Neural cell (in vitro differentiated cells): Measurements from ENCODE around the gene ZNF750. TPM values are rescaled to one million over a fixed set of nuclear protein-coding genes. Genes with fewer than 3 reads are reported as not detected.

Experiments used
- H2AFZ ChIP-seq: fragments of 200-600, 300-800 bp; sonication (generic), shearing (Covaris generic); 2 replicates; pipeline ENCODE4 v1.6.0; 2014; ENCODE audit warnings: low read depth, mild to moderate bottlenecking, antibody characterized with exemption, low read length, moderate library complexity
- H3F3A ChIP-seq: fragments of 200-600 bp; shearing (Covaris generic); 2 replicates; pipeline ENCODE4 v1.6.1; 2016; ENCODE audit warnings: mild to moderate bottlenecking, moderate library complexity, mixed read lengths, antibody characterized with exemption, low read length; ENCODE audit not compliant: insufficient read depth, poor library complexity, severe bottlenecking
- H3K27ac ChIP-seq: fragments of 200-600, 300-800 bp; sonication (generic), shearing (Covaris generic); 2 replicates; pipeline ENCODE4 v1.5.1; 2014; ENCODE audit warnings: mild to moderate bottlenecking, low read length, moderate library complexity
- H3K27me3 ChIP-seq: fragments of 300-800, 200-600 bp; sonication (generic), shearing (Covaris generic); 2 replicates; pipeline ENCODE4 v1.6.0; 2014; ENCODE audit warnings: mild to moderate bottlenecking, low read depth, low read length, moderate library complexity; ENCODE audit not compliant: insufficient read depth
- H3K36me3 ChIP-seq: fragments of 300-800, 200-600 bp; sonication (generic), shearing (Covaris generic); 2 replicates; pipeline ENCODE4 v1.5.1; 2014; ENCODE audit warnings: mild to moderate bottlenecking, antibody characterized with exemption, low read length, moderate library complexity; ENCODE audit not compliant: insufficient read depth
- H3K4me2 ChIP-seq: fragments of 300-800, 200-600 bp; sonication (generic), shearing (Covaris generic); 2 replicates; pipeline ENCODE4 v1.6.0; 2014; ENCODE audit warnings: mild to moderate bottlenecking, low read length
- H3K4me3 ChIP-seq: fragments of 300-800, 200-600 bp; sonication (generic), shearing (Covaris generic); 2 replicates; pipeline ENCODE4 v1.5.1; 2014; ENCODE audit warnings: mild to moderate bottlenecking, low read length, moderate library complexity
- H3K79me2 ChIP-seq: fragments of 200-600 bp; shearing (Covaris generic); replicated peaks from 2 replicates; pipeline ENCODE4 v1.6.0; 2014; ENCODE audit warnings: mild to moderate bottlenecking, low read length, moderate library complexity; ENCODE audit not compliant: insufficient read depth
- H3K9ac ChIP-seq: fragments of 300-800, 200-600 bp; sonication (generic), shearing (Covaris generic); 2 replicates; pipeline ENCODE4 v1.6.1; 2016; ENCODE audit warnings: mild to moderate bottlenecking, low read length, mixed read lengths
- H3K9me2 ChIP-seq: fragments of 200-600 bp; shearing (Covaris generic); 2 replicates; pipeline ENCODE4 v1.6.1; 2016; ENCODE audit warnings: mild to moderate bottlenecking, low read length, mixed read lengths; ENCODE audit not compliant: insufficient read depth
- H3K9me3 ChIP-seq: fragments of 200-600, 300-800 bp; sonication (generic), shearing (Covaris generic); 2 replicates; pipeline ENCODE4 v1.6.1; 2016; ENCODE audit warnings: mild to moderate bottlenecking, mixed run types, low read length, moderate library complexity, mixed read lengths
- H4K20me1 ChIP-seq: fragments of 200-600 bp; shearing (Covaris generic); 2 replicates; pipeline ENCODE4 v1.6.1; 2016; ENCODE audit warnings: mild to moderate bottlenecking, mixed run types; ENCODE audit not compliant: insufficient read depth
- EP300 ChIP-seq: fragments of 450-650 bp; conservative IDR thresholded peaks from 2 replicates; pipeline ENCODE4 v1.6.1; 2014; ENCODE audit warnings: antibody characterized with exemption, mild to moderate bottlenecking, moderate library complexity; ENCODE audit not compliant: poor library complexity, severe bottlenecking
- EZH2 ChIP-seq: fragments of 200-600, 300-800 bp; shearing (Covaris generic), sonication (generic); IDR thresholded peaks from 2 replicates; pipeline ENCODE4 v1.6.1; 2014; ENCODE audit warnings: antibody characterized with exemption, low read length, borderline replicate concordance, mild to moderate bottlenecking; ENCODE audit not compliant: insufficient read depth, poor library complexity, severe bottlenecking
- MXI1 ChIP-seq: fragments of 450-650 bp; conservative IDR thresholded peaks from 2 replicates; pipeline ENCODE4 v1.6.1; 2014; ENCODE audit warnings: antibody characterized with exemption, mild to moderate bottlenecking; ENCODE audit not compliant: poor library complexity, severe bottlenecking
- POLR2AphosphoS5 ChIP-seq: IDR thresholded peaks from 2 replicates; pipeline ENCODE4 v1.6.1; 2012
- RAD21 ChIP-seq: fragments of 450-650 bp; conservative IDR thresholded peaks from 2 replicates; pipeline ENCODE4 v1.6.1; 2014; ENCODE audit warnings: antibody characterized with exemption, mild to moderate bottlenecking, moderate library complexity
- REST ChIP-seq: IDR thresholded peaks from 2 replicates; pipeline ENCODE4 v1.6.1; 2012; ENCODE audit warnings: borderline replicate concordance
- SMC3 ChIP-seq: fragments of 450-650 bp; conservative IDR thresholded peaks from 2 replicates; pipeline ENCODE4 v1.6.1; 2014; ENCODE audit warnings: antibody characterized with exemption, mild to moderate bottlenecking, moderate library complexity; ENCODE audit not compliant: poor library complexity
- TAF1 ChIP-seq: IDR thresholded peaks from 2 replicates; pipeline ENCODE4 v1.6.1; 2012; ENCODE audit warnings: low read depth
- polyA plus RNA-seq: library from polyadenylated mRNA; depleted of rRNA; stranded (reverse); fragments of >200 nt; gene quantifications from 2 replicates; pipeline ENCODE4 v1.2.3, GENCODE V29; 2014
- TF ChIP-seq, protein P1 (sequence below): fragments of 450-650 bp; IDR thresholded peaks from 2 replicates; pipeline ENCODE4 v1.5.1; 2014; ENCODE audit warnings: antibody characterized with exemption, mild to moderate bottlenecking, moderate library complexity; ENCODE audit not compliant: poor library complexity, severe bottlenecking

Gene ZNF750
- polyA plus RNA-seq, 1 donor from 2014 or later: not detected

GRCh38 chr17:82799591-82799990 is 40.2 kb downstream of the ZNF750 start:
- Histone ChIP-seq H3F3A (no peaks in the 10 kb centered on the region), H4K20me1 (no peaks in the 10 kb centered on the region), H3K4me2 (no peak overlapping the region), H3K9me3 (no peaks in the 10 kb centered on the region), H3K4me3 (no peak overlapping the region), H3K9ac (no peak overlapping the region), H3K36me3 (no peaks in the 10 kb centered on the region), H3K27me3 (no peaks in the 10 kb centered on the region), H3K9me2 (no peaks in the 10 kb centered on the region), H3K27ac (no peak overlapping the region), H2AFZ (no peak overlapping the region), H3K79me2 (no peaks in the 10 kb centered on the region)
- no peak for TF ChIP-seq SMC3

DNA sequence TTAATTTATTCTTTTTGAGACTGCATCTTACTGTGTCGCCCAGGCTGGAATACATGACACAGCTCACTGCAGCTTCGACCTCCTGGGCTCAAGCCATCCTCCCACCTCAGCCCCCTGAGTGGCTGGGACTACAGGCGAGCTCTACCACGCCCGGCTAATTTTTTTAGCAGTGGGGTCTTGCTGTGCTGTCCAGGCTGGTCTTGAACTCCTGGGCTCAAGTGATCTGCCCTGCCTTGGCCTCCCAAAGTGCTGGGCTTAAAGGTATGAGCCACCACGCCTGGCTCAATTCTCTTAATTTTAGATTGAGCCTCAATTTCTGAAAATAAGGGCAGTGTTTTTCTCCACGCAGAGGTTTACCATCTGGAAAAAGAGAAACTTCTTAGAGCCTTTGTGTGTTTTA is 41.1 kb downstream of the ZNF750 start:
- H3K9ac ChIP-seq: no peak overlapping the region
- H3K27me3 ChIP-seq: no peaks in the 10 kb centered on the region
- H3F3A ChIP-seq: no peaks in the 10 kb centered on the region
- no peaks in the 10 kb centered on the region for H3K79me2 ChIP-seq
- no peaks in the 10 kb centered on the region for H3K9me2 ChIP-seq
- no peak overlapping the region for H2AFZ ChIP-seq
- no peak overlapping the region for H3K4me2 ChIP-seq
- no peak overlapping the region for H3K4me3 ChIP-seq
- H3K27ac ChIP-seq: no peak overlapping the region
- H4K20me1 ChIP-seq: no peaks in the 10 kb centered on the region
- no peaks in the 10 kb centered on the region for H3K36me3 ChIP-seq
- no peak for TF ChIP-seq MXI1
- TF ChIP-seq, protein P1, sequence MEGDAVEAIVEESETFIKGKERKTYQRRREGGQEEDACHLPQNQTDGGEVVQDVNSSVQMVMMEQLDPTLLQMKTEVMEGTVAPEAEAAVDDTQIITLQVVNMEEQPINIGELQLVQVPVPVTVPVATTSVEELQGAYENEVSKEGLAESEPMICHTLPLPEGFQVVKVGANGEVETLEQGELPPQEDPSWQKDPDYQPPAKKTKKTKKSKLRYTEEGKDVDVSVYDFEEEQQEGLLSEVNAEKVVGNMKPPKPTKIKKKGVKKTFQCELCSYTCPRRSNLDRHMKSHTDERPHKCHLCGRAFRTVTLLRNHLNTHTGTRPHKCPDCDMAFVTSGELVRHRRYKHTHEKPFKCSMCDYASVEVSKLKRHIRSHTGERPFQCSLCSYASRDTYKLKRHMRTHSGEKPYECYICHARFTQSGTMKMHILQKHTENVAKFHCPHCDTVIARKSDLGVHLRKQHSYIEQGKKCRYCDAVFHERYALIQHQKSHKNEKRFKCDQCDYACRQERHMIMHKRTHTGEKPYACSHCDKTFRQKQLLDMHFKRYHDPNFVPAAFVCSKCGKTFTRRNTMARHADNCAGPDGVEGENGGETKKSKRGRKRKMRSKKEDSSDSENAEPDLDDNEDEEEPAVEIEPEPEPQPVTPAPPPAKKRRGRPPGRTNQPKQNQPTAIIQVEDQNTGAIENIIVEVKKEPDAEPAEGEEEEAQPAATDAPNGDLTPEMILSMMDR: no peak
- TF ChIP-seq EP300: no peak
- no peak for TF ChIP-seq REST
- no peak for TF ChIP-seq TAF1
- no peak for TF ChIP-seq SMC3
- no peak for TF ChIP-seq POLR2AphosphoS5
- no peak for TF ChIP-seq EZH2
- TF ChIP-seq RAD21: no peak
- H3K9me3 ChIP-seq: no peaks in the 10 kb centered on the region

DNA sequence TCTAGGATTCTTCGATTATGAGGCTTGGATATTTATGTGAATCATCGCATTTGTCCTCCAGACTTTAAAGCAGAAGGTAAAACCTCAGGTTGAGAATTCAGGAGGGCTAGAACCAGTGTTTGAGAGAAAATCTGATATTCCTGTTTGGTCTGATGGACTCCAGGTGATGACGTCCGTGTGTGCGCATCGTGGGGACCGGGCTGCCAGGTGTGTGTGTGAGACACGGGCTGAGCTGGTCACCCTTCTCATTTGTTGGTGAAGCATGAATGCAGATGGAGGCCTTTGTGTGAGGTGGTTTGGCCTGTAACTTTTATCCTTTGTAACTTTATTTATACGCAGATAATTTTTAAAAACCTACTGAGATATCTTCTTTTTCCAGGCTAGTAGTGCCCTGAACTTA is 42.8 kb downstream of the ZNF750 start:
- no peak overlapping the region for H3K4me3 ChIP-seq
- H3K27ac ChIP-seq: no peak overlapping the region
- no peaks in the 10 kb centered on the region for H3K36me3 ChIP-seq
- H3K9ac ChIP-seq: no peak overlapping the region
- H3K79me2 ChIP-seq: no peaks in the 10 kb centered on the region
- no peaks in the 10 kb centered on the region for H3F3A ChIP-seq
- no peak overlapping the region for H3K4me2 ChIP-seq
- TF ChIP-seq POLR2AphosphoS5 (no peak), MXI1 (no peak), REST (no peak), EZH2 (no peak), RAD21 (no peak), TAF1 (no peak)
- no peaks in the 10 kb centered on the region for H3K9me3 ChIP-seq
- H3K27me3 ChIP-seq: no peaks in the 10 kb centered on the region
- H2AFZ ChIP-seq: no peak overlapping the region
- H3K9me2 ChIP-seq: no peaks in the 10 kb centered on the region
- H4K20me1 ChIP-seq: no peaks in the 10 kb centered on the region
